HL-60/S4 (cell line): ENCODE results near the gene SCAP.

Experiments used
- in situ Hi-C: fragments of 300-500 bp; cut with MboI; formaldehyde crosslinking; loops from 2 replicates; pipeline ENCODE4 v1.14.3; 2022; ENCODE audit warnings: low sequenced_read_pairs

SCAP gene

DNA sequence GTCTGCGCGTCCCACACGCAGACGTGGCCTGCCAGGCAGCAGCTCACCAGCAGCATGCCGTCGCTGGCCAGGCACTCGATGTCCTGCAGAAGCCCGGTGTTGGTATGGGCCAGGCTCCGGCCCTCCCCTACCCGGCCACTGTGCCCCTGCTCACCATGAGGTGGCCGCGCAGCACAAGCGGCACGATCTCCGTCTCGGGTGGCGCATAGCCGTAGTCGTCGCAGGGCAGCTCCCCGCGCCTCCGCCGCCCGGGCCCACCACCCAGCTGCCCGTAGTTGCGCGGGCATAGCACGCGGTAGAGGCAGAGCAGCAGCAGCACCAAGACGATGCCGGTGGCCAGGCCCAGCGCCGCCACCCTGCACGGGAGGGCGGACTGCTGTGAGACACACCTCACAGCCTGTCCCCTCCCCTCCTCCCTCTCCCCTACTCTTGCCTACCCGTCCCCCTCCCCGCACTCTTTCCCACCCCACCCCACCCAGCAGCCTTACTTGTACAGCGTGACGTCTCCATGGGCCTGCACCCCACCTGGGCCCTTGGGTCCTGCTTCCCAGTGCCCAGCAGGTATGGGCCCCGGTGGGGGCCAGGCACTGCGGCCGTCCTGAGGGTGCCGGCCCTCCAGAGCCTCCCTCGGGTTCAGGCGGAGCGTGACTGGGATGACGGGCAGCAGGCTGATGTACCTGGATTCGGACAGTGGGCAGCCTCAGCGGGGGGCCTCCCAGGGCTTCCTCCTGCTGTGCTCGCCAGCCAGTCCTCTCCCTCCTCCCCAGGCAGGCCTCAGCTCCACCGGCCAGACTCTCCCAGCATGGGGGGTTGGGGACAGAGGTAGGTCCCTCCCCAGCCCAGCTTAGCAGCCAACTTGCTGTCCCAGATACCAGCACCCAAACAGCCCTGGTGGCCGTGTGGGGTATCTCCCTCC is 57.3 kb downstream of the SCAP start:
- in situ Hi-C loops = no loop called here

DNA sequence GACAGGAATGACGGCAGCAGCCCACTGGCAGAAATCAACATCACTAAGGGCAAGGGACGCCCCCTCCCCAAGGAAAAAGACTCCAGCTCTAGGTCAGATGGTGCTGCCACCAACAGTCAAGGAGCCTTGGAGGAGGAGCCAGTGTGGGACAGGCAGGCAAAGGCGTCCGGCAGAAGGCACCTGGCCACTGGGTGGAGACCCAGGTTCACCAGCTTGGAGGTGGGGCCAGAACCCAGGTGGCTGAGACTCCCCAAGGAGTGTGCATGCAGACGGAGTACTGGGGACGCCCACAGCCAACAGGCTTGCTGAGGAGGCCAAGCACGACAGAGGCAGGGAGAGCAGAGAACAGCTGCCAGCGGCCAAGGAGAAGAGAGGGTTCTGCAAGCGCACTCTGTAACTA is 59.7 kb downstream of the SCAP start:
- in situ Hi-C loops = no loop called here

DNA sequence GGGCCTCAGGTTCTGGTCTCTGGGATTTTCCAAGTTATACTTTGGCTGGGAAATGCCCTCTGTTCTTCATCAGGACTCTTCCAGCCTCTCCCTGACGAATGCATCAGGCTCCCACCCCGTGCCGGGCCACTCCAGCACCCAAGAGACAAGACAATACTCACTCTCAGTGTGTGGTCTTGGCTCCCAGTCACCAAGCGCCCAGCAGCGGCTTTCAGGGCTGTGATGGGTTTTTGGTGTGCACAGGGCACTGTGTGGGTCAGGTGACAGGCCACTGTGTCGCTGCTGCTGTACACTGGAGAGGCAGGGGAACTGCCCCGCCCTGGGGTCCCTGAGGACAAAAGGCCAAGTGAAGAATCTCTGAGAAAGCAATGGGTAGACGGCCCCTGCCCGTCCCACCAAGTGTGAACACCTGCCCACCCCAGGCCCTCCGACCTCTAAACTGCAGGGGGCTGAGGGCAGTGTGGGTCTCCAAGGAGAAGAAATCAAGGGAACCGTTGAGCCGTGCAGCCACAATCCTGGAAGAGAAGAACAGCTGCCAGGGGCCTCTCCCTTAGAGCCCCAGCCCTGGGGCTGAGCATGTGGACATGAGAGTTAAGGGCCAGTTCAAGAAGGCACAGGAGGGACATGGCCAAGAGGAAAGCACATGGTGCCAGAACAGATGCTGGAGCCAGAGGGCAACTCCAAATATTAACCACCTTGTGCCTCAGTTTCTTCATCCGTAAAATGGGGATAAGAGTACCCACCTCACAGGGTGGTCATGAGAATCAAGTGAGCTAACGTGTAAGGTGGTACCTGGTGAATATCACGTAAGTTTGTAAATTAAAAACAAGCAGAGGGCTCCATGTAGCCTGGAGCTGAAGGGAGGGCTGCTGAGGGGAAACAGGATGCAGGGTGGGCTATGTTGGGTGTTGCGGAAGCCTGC is 60.8 kb downstream of the SCAP start:
- in situ Hi-C loops = no loop called here

DNA sequence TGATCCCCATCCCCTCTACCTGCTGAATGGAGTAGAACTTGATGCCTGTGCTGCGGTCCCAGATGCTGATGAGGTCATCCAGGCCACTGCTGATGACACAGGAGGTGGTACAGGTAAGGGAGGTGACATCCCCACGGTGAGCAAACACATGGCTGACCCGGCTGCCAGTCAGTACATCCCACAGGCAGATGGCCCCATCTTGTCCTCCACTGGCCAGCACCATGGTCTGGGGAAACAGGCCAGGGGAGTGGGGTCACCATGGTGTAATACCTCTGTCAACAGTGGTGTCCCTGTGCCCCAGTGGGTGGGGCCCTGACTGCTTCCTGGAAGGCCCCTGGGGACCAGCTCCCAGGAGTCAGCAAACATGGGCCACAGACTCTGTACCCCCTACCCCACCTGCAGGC is 61.6 kb downstream of the SCAP start:
- in situ Hi-C loops = no loop called here

DNA sequence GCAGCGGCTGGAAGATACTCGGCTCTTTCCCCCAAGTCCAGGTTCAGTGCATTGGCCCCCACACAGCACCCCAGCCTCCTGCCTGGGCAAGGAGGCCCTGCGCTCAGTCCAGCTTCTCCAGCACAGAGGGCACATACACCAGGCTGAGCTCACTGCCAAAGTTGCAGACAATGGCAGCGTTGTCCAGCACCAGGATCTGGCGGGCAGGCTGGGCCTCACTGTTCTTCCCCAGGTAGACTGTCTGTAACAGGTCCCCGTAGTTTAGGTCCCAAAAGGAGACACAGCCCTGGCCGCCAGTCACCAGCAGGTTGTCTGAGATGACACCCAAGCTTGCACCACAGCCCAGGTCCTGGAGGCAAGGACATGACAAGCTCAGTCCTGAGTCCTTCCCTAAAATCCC is 62.0 kb downstream of the SCAP start:
- in situ Hi-C loops = no loop called here

DNA sequence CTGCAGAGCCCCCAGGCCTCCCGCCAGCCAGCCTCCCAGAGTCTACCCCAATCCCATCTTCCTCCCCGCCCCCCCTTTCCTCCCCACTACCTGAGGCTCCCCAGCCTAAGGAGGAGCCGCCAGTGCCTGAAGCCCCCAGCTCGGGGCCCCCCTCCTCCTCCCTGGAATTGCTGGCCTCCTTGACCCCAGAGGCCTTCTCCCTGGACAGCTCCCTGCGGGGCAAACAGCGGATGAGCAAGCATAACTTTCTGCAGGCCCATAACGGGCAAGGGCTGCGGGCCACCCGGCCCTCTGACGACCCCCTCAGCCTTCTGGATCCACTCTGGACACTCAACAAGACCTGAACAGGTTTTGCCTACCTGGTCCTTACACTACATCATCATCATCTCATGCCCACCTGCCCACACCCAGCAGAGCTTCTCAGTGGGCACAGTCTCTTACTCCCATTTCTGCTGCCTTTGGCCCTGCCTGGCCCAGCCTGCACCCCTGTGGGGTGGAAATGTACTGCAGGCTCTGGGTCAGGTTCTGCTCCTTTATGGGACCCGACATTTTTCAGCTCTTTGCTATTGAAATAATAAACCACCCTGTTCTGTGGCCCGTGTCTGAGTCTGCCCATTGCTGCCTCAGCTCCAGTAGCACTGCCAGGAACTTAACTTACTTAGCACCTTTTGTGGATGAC is 62.8 kb downstream of the SCAP start:
- in situ Hi-C loops = no loop called here

DNA sequence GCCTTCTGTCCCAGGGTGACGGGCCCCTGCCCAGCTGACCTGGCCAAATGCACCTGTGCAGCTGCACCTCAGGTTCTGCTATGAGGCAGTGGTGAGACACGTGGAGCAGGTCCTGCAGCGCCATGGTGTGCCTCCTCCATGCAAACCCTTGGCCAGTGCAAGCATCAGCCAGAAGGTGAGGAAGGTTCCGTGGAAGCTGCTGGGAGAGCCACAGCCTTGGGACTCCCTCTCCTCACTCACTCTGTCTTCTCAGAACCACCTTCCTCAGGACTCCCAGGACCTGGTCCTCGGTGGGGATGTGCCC is 63.3 kb downstream of the SCAP start:
- in situ Hi-C loops = no loop called here

DNA sequence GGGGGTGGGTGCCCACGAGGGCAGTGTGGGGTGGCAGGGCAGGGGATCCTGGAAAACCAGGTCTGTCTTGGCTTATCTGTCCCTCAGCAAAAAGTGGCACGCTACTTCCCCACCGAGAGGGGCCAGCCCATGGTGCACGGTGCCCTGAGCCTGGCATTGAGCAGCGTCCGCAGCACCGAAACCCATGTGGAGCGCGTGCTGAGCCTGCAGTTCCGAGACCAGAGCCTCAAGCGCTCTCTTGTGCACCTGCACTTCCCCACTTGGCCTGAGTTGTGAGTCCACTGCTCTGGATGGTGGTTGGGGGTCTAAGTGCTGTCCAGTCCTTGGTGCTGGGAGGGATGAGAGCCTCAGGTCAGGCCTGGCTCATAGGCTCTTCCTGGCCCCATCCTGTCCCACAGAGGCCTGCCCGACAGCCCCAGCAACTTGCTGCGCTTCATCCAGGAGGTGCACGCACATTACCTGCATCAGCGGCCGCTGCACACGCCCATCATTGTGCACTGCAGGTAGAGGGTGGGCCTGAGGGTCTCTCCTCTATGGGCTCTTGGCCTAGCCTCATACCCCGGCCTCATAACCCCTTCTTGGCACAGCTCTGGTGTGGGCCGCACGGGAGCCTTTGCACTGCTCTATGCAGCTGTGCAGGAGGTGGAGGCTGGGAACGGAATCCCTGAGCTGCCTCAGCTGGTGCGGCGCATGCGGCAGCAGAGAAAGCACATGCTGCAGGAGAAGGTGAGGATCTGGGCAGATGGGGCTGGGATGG is 63.9 kb downstream of the SCAP start:
- in situ Hi-C loops = no loop called here

DNA sequence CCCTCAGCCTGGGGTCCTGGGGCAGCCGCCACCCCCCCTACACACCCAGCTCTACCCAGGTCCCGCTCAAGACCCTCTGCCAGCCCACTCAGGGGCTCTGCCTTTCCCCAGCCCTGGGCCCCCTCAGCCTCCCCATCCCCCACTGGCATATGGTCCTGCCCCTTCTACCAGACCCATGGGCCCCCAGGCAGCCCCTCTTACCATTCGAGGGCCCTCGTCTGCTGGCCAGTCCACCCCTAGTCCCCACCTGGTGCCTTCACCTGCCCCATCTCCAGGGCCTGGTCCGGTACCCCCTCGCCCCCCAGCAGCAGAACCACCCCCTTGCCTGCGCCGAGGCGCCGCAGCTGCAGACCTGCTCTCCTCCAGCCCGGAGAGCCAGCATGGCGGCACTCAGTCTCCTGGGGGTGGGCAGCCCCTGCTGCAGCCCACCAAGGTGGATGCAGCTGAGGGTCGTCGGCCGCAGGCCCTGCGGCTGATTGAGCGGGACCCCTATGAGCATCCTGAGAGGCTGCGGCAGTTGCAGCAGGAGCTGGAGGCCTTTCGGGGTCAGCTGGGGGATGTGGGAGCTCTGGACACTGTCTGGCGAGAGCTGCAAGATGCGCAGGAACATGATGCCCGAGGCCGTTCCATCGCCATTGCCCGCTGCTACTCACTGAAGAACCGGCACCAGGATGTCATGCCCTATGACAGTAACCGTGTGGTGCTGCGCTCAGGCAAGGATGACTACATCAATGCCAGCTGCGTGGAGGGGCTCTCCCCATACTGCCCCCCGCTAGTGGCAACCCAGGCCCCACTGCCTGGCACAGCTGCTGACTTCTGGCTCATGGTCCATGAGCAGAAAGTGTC is 64.7 kb downstream of the SCAP start:
- in situ Hi-C loops = no loop called here

DNA sequence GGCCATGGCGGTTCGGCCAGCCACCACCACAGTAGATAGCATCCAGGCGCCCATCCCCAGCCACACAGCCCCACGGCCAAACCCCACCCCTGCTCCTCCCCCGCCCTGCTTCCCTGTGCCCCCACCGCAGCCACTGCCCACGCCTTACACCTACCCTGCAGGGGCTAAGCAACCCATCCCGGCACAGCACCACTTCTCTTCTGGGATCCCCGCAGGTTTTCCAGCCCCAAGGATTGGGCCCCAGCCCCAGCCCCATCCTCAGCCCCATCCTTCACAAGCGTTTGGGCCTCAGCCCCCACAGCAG is 65.4 kb downstream of the SCAP start:
- in situ Hi-C loops = no loop called here

DNA sequence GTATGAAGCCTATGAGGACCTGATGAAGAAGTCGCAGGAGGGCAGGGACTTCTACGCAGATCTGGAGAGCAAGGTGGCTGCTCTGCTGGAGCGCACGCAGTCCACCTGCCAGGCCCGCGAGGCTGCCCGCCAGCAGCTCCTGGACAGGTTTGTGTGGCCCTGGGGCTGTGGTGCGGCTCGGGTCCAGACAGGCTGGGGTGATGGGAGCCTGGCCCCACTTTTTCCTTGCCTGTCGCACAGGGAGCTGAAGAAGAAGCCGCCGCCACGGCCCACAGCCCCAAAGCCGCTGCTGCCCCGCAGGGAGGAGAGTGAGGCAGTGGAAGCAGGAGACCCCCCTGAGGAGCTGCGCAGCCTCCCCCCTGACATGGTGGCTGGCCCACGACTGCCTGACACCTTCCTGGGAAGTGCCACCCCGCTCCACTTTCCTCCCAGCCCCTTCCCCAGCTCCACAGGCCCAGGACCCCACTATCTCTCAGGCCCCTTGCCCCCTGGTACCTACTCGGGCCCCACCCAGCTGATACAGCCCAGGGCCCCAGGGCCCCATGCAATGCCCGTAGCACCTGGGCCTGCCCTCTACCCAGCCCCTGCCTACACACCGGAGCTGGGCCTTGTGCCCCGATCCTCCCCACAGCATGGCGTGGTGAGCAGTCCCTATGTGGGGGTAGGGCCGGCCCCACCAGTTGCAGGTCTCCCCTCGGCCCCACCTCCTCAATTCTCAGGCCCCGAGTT is 65.9 kb downstream of the SCAP start:
- in situ Hi-C loops = no loop called here

DNA sequence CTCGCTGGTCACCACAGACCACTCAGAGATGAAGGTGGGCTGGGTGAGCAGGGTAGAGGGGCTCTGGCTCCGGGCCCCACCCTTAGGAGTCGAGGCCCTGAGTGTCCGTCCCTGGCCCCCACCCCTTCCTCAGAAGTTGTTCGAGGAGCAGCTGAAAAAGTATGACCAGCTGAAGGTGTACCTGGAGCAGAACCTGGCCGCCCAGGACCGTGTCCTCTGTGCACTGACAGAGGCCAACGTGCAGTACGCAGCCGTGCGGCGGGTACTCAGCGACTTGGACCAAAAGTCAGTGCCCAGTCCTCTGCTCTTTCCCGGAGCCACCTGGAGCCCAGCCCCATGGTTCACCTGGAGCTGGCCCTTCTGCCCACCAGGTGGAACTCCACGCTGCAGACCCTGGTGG is 66.5 kb downstream of the SCAP start:
- in situ Hi-C loops = no loop called here

DNA sequence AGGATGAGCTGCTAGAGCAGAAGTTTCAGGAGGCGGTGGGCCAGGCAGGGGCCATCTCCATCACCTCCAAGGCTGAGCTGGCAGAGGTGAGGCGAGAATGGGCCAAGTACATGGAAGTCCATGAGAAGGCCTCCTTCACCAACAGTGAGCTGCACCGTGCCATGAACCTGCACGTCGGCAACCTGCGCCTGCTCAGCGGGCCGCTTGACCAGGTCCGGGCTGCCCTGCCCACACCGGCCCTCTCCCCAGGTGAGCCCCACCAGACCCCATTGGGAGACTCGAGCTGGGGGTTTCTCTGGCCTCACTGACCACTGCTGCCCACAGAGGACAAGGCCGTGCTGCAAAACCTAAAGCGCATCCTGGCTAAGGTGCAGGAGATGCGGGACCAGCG is 66.9 kb downstream of the SCAP start:
- in situ Hi-C loops = no loop called here

DNA sequence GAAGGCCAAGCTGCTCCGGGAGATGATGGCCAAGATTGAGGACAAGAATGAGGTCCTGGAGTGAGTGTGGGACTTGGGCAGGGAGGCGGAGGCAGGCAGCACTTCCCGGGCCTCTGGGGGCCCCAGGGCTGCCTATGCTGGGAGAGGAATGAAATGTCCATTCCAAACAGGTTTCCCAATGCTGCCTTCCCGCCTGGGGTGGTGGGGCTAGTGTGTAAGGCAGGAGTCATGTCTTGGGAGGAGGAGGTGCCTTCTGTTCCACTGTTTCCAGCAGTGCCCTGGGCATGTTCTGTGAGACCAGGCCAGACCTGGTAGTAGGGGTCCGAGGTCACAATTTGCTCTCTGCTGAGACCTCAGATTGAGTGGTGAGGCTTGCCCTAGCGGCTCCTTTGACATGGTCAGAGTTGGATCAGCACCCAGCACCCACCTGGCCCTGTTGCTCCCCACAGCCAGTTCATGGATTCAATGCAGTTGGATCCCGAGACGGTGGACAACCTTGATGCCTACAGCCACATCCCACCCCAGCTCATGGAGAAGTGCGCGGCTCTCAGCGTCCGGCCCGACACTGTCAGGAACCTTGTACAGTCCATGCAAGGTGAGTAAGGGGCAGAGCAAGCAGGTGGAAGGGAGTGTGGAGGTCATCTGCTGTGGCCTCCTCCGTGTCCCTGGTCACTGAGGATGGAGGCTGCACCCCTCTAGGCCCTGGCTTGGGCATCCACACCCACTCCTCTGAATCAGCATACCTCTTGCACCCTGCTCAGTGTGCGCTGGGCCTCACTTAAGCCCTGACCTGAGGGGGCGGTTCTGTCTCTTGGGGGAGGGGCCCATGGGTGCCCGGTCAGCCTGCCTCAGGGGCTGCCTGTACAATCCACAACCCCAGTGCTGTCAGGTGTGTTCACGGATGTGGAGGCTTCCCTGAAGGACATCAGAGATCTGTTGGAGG is 67.6 kb downstream of the SCAP start:
- in situ Hi-C loops = no loop called here

DNA sequence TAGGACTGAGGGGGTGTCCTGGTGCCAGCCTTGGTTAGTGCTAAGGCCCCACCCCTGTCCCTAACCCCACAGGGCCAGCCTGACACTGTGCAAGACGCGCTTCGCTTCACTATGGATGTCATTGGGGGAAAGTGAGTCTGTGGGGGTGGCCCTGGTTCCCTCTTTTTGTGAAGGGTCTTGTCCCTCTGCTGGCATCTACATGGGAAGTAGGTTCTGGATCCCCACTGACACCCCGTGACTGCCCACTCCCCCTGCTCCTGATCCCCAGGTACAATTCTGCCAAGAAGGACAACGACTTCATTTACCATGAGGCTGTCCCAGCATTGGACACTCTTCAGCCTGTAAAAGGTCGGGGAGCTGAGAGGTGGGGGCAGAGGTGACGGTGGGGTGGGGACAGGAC is 68.5 kb downstream of the SCAP start:
- in situ Hi-C loops = no loop called here

DNA sequence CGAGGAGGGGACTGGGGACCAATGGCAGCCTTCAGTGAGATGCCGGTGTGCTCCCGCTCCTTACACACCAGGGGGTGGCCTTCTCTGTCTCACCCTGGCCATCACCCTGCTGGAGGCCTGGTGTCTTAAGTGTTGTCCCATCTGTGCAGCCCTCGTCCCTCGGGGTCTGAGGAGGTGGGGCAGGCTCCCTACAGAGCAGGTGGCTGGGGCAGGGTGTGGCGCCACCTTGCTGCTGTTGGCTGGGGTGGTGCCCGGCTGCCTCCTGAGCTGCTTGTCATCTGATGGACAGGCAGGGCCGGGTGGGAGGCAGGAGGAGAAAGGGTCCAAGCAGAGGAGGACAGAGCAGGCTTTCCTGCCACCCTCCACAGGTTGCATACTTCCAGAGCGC is 69.0 kb downstream of the SCAP start:
- in situ Hi-C loops = no loop called here

DNA sequence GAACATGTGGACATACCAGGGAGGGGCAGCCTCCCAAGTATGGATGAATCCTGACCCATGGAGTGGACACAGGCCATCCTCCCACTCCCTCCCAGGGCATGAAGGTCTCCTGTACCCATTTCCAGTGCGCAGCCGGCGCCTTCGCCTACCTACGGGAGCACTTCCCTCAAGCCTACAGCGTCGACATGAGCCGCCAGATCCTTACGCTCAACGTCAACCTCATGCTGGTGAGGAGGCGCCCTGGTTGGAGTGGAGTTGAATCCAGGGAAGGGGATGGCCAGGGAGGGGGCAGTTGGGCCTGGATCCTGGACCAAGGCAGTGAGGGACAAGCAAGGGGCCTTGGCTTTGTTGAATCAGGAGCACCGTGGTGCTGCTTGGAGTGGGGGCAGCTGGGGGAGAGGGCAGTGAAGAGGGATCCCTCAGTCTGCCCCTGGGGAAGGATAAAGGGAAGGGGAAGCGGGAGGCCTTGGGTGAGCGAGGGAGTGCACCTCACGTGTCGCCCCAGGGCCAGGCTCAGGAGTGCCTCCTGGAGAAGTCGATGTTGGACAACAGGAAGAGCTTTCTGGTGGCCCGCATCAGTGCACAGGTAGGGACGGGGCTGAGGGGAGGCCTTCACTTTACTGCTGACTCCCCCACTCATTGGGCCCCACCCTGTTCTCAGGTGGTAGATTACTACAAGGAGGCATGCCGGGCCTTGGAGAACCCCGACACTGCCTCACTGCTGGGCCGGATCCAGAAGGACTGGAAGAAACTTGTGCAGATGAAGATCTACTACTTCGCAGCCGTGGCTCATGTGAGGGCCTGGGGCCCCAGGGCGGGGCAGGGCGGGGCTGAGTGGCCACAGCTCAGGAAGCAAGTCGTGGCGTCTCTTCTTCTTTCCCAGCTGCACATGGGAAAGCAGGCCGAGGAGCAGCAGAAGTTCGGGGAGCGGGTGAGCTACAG is 69.7 kb downstream of the SCAP start:
- in situ Hi-C loops = no loop called here
